T-helper 9 cell (primary cell): ENCODE measurements around the gene KRT6C.
"Not testable (repeated sequence)": the region's sequence is repeated elsewhere in the genome, so short reads cannot be mapped to it uniquely, and the experiment has no call there.

Experiments
- DNase-seq: peaks from one replicate; pipeline ENCODE4 v3.0.0-alpha.2; 2020
- total RNA-seq, 2 donors: gene quantifications; one replicate each; lab custom pipeline; 2026; lab: John Stamatoyannopoulos, UW

KRT6C gene
- 0 reads per million in 2 donors for total RNA-seq

DNA sequence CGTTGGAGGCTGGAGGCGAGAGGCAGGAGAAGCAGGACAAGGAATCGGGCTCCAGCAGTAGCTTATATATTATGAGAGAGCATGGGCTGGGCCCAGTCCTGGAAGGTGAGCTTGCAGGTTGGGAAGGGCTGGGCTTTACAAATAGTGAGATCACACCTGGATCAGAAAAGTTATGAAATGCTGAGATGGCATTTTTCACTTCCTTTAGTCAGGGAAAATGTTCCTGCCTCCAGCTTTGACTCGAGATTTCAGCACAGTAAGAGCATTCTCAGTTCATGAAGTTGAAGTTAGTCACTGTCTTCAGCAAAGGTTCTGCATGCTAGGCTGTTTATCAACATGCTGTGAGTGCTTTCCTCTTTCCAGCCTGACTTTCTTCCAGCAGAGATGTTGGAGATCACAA is at the start of gene KRT6C:
TSS of gene KRT6C (minus strand) at position 38 of the 400 bp plus-strand sequence. CDS start 68 bp downstream, outside the sequence.
- no peak for DNase-seq

DNA sequence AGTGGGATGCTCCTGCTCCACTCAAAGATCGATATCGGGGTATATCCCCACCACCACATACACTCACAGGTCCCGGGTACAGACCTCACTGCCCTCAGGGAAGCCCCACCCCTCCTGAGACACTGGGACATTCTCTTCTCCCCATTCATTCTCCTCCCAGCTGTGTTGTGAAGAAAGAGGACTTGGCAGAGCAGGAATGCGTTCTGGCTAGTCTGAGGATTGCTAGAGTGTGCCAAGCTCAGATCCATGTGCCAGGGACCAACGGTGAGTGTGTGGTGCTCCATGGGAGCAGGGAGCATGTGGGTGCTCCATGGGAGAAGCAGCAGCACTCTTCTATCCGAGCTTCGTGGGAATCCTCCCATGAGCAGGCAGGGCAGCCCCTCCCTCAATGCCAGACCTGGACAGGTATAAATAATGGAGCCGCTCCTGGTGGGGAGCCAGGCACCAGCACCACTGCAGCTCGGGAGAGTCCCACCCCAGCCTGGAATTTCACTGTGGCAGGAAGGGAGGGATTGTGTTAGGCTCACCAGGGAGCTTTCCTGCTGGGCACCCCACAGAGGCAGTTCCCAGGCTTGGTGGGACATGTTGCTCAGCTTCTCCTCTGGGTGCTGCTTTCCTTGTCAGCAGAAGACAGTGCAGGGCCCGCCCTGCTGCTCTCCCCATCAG is 48.9 kb upstream of the KRT6C start:
- no peak for DNase-seq

DNA sequence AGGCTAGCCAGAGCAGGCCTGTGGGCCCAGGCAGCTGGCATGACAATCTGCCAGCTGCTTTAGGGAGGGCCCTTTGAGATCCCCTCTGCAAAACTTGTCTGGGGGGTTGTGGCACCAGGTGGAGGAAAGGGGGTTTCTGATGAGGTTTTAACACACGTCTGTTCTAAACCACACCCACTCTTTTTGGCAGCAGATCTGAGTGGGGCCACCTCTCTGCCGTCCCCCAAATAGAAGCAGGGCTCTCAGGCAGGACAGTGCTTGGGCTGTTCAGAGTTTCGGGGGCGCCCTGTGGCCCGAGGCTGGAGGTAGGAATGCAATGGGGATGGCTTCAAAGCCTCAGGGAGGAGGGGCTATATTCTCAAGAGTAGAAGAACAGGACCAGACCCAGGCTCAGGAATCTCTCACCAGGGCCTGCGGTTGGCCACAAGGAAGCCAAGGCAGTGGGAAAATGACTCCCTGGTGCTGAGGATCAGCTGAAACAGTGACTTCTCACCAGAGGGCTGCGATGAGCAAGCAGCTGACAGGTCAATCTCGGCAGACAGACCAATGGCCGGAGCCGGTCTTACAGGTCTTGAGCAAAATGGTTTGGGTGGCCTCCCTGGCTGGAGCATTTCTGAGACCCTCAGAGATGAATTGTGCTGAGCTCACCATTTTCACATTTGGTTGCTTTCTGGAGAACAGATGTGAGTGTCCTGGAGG is 48.1 kb upstream of the KRT6C start:
- no peak for DNase-seq

DNA sequence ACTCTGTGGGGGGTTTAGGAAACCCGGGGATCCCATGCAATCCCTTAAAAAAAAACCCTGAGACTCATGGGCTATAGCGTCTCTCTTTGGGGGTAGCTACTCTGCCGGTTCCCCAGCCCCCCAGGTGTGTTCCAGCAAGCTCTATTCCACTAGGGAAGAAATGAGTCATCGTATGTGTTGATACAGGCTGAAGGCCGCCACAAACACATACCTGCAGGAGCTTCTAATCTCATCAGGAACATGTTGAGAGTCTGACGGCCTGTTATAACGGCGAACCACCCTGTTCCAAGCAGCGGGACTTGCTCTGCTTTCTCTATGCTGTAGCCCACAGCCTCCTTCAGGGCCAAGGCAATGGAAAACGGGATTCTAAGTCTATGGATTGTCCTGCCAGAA is 47.6 kb upstream of the KRT6C start:
- DNase-seq, result no peak

DNA sequence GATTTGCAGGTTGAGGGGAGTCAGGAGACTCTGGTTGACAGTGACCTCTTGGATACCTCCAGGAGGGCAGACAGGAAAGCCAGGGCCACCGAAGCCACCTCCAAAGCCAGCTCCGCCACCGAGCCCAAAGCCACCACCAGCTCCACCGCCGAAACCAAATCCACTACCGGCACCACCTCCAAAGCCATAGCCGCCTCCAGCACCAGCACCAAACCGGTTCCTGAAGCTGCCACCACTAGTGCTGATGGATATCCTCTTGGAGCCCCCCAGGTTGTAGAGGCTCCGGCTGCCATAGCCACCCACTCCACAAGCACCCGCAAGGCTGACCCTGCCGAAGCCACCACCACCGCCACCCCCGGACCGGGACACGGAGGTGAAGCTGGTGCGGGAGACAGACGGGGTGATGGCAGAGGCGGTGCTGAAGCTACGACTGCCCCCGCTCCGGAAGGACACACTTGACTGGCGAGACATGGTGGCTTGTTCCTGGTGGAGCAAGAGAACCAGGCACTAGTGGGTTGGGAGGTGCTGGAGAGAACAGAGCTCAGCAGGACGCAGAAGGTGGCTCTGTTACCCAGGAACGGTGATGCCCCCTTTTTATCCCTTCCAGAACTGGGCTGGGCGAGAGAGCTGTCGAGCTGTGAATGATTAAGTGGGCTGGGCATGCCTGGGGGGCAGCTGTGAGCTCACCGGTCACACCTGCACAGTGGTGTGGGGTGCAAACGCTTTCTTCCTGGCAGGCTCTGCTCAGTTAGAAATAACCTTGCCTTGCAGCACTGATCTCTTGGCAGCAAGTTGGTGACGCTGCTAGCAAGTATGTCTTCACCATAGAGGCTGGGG is 46.4 kb upstream of the KRT6C start, which contains the start of gene KRT5:
TSS of gene KRT5 (minus strand) at position 569 of the 837 bp plus-strand sequence. CDS start at position 471, 98 bp downstream.
- no peak for DNase-seq

DNA sequence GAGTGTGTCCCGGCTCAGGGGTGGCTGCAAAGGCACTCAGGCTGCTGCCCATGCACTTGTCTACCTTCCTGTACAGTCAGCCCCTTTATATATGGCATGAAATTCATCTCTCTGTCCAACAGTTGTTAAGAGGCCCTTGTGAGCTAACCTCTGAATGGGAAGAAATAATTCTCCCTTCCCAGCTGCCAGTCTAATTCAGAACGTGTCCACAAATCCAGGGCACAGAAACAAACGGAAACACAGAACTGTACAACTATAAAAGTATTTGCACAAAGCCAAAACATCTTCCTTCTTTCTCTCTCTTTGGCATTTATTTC is 45.7 kb upstream of the KRT6C start:
- DNase-seq, result no peak

DNA sequence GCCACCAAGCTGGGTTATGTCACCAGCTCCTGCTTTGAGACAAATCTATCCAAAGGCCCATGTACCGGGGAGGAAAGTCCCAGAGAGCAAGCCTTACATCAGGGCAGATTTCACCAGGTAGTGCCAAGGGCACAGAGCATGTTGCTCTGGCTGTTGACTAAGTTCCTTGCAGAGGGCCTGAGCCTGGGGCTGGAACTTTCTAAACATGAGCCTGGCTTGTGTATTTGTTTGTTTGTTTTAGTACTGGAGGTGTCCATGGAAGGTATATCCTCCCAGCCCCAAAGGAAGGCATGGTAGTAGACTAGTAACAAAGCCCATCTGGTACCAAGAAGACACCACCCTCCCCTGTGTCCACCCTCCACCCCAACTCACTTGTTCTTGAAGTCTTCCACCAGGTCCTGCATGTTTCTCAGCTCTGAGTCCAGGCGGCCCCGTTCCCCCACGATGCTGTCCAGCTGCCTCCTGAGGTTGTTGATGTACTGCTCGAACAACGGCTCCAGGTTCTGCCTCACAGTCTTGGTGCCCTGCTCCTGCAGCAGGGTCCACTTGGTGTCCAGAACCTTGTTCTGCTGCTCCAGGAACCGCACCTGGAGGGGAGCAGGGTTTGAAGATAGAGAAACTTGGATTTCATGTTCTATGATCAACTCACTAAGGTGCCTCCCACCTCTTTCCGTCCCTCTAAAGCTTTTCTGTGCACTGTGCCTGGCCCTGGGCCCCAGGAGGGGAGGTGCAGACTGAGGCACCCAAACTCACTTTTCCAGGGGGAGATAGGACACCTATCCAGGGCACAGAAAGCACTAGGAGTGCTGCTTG is 45.2 kb upstream of the KRT6C start:
- no peak for DNase-seq

DNA sequence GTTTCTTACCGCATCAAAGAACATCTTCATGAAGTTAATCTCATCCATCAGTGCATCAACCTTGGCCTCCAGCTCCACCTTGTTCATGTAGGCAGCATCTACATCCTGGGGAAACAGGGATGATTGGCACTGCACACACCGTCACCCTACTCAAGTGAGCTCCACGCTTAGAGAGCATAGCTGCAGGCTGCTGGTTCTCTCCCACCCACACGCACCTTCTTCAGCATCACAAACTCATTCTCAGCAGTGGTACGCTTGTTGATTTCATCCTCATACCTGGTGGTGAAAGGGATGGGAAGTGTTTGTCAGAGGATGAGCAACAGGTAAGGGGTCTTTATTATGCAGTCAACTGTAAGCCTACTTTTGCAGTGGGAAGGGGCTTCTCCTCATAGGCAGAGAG is 44.3 kb upstream of the KRT6C start:
- DNase-seq, result no peak

DNA sequence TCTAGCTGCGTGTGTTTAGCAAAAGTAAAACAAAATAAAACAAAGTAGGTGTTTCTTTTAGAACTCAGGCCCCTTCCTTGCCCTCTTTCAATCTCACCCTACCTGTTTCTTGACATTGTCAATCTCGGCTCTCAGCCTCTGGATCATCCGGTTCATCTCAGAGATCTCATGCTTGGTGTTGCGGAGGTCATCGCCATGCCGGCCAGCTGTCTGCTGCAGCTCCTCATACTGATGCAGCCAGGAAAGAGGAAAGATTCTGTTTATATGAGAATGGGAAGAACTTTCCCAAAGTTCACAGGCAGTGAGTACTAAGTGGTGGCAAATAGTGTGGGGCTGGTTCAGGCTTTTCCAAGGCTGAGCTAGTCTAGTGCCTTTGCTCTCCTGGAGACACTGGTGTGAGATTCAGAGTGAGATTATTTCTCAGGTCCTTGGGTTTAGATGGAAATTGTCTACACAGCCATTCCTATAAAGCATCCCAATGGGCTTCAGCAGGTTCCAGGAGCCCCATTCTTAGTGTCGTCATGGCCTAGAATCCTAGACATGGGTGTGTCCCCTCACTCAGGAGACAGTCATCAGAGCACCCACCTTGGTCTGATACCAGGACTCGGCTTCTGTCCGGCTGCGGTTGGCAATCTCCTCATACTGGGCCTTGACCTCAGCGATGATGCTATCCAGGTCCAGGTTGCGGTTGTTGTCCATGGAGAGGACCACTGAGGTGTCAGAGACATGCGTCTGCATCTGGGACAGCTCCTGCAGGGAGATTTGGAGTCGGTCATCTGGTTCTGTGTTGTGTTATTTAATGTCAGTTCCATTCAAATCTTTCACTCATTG is 43.6 kb upstream of the KRT6C start:
- no peak for DNase-seq

DNA sequence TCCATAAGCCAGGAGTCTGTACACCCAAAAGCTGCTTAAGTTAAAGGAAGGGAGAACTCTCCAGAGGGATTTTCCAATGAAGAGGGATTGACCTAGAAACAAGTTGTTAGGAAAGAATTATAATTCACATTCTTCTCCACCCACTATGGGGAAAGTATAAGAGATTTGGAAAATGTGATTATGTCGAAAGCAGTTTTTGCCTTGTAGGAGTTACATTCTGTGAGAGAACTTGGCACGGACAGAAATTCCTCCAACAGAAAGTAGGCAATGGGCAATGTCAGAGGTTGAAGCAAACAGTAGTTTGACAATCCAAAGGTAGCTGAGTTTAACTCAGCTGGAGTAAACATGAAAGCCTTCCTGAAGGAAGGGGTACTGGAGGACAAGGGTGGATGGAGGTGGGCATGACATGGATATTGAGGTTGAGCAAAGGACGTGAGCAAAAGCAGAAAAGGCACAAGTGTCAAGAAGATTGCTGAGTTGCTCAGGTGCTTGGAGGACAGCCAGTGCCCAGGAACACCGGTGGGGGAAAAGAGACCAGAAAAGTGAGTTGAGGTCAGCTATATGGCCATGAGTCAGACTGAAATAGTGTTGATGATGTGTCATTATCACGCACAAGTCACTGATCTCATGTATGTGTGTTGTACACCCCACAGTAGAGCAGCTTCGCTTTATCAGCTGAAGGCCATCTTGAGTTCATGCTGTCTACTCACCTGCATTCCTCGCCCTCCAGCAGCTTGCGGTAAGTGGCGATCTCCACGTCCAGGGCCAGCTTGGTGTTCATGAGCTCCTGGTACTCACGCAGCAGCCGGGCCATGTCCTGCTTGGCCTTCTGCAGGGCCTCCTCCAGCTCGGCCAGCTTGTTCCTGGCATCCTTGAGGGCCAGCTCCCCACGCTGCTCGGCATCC is 42.6 kb upstream of the KRT6C start:
- DNase-seq, result no peak

DNA sequence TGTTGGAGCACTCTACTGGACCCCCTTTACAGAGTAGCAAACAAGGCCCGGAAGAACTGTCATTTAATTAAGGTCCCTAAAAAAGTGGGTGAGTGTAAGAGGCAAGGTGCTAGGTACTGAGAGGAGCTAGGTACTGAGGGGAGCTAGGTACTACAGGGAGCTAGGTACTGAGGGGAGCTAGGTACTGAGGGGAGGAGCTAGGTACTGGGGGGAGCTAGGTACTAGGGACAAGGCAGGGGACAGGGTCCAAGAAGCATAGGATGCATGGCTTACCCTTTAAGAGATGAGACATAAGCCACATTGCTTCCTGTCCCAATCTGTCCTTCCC is 41.7 kb upstream of the KRT6C start:
- DNase-seq, result no peak

DNA sequence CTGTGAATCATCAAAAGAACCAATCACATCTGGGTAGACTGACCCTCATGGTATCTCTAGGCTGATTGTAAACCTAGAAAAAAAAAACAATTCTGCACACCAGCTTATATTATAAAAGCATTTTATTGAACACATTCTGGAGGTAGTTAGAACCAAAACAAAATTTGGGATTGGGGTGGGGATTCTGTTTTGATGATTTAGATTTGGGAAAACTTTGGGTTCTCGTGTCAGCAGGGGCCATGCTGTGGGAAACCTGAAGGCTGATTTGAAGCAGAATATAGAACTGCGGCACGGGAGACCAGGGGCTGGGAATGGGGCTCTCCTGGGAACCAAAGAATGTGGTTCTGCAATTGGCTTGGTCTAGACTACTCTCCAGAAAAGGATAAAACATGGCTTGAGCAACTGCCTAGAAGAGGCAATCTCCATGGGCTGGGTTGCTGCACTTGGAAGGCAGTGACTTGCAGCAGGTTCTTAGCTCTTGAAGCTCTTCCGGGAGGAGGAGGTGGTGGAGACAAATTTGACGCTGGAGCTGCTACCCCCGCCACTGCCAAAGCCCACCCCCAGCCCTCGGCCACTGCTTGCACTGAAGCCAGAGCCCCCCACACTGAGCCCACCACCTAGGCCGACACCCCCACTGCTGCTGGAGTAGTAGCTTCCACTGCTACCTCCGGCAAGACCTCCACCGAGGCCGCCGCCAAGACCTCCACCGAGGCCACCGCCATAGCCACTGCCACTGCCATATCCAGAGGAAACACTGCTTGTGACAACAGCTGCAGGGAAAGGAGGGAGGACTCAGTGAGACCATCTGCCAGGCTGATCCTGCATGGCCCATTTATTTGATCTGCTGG is 41.1 kb upstream of the KRT6C start:
- DNase-seq, result no peak

DNA sequence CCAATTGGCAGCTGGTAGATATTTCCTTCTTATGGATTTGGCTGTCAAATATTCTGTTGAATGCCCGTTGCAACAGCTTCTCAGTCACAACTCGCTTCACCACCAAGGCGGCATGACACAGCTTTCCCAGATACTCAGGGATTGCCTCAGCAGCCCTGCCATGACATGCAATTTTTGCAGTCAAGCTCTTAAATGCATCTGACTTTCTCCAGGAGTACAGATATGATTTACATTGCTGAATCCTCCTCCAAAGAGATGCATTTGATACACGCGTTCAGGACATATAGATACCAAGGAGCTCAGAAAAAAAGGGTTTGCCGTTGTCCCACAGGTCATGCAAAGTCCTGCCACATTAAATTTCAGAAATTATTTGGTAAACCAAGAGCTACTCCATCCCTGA is 40.1 kb upstream of the KRT6C start:
- no peak for DNase-seq

DNA sequence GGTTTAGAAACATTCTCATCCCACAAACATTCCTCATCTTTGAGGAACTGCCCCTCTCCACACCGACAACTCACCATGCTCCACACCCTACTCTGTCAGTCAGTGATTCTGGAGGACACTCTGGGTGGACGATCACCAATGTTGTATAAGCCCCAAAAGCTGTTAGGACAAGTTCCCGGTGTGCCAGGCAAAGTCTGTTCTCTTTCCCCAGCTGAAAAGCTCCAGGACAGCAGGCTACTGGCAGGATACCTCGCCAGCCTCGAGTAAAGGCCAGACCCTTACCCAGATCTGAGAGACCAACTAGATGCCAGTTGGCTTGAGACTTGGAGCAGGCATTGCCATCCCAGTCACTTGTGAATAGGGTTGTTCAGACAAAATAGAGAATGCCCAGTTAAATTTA is 34.6 kb upstream of the KRT6C start:
- no peak for DNase-seq

DNA sequence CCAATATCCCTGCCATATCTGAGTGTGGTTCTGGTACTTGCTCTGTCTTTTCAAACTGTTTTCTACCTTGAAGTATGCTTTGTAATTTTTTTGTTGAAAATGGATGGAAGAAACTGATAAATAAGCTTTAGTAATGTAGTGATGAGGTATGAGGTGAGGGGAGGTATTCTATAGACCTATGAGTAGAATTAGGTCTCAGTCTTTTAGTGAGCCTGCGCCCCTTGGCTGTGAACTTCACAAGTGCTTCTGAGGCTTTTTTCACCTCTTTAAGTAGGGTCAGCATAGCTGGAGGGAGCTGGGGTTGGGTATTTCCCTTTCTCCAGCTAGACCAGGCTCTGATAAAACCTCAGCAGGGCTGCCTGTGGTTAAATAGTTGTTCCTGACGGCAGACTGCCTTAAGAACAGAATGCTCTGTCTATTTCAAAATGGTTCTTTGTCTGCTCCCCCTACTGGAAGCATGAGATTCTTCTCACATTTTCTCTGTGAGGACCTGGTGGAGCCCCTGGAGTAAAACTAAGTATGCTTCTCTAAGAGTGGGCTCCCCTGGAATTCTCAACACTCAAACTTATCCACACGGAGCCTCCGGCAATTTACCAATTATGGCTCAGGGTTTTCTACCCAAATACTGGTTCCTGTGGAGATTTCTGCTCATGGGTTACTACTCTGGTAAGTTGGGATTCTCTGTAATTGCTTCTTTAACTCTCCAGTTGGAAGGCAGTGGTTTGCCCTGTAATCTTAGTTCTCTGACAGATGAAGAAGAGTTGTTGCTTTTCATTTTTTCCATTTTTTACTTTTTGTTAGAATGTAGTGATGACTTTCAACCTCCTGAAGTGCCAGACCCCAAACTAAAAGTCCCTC is 33.5 kb upstream of the KRT6C start:
- no peak for DNase-seq

DNA sequence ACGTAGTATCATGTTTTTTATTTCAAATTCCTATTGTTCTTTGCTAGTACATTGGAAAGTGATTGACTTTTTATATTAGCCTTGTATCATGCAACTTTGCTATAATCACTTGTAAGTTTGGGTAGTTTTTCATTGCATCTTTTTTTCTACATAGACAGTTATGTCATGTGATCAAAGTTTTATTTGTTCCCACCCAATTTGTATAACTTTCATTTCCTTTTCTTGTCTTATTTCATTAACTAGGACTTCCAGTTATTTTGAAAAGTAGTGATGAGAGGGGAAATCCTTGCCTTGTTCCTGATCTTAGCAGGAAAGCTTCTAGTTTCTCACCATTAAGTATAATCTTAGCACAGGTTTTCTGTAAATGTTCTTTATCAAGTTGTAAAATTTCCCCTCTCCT is 29.3 kb upstream of the KRT6C start:
- DNase-seq, result no peak

DNA sequence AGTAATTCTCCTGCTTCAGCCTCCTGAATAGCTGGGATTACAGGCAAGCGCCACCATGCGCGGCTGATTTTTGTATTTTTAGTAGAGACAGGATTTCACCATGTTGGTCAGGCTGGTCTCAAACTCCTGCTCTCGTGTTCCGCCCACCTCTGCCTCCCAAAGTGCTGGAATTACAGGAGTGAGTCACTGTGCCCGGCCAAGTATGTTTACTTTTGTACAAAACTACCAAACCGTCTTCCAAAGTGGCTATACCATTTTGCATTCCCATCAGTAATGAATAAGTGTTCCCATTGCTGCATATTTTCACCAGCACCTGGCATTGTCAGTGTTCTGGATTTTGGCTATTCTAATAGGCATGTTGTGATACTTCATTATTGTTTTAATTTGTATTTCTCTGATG is 27.9 kb upstream of the KRT6C start:
- no peak for DNase-seq

DNA sequence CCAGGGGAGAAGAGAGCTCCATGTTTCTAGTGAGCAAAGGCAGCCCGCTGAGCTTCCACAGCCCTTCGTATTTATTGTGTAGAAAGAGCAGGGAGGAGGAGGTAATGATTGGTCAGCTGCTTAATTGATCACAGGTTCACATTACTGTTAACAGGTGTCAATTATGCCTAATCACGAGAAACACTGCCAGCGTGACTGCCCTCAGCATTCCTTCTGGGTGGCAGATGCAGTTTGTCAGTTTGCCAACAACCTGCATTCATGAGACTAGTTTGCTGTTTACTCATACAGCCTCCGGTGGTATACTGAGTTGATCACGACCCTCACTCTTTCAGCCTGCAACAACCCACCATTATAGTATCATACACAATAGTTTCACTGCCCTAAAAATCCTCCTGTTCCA is 27.0 kb upstream of the KRT6C start:
- not testable (repeated sequence) for DNase-seq
